B cell (primary cell): ENCODE results near the gene SLC25A39. TPM values are rescaled to one million over a fixed set of nuclear protein-coding genes. Genes with fewer than 3 reads are reported as not detected.

Source experiments
- ATAC-seq: fragments of 200-7000 bp; cut with Tn5 transposase; one replicate; pipeline ENCODE4 v1.10.0; 2021; ENCODE audit warnings: low read depth, mild to moderate bottlenecking, moderate number of reproducible peaks, moderate library complexity
- CTCF ChIA-PET: fragments of 350-600 bp; sonication (Branson Sonifier 250); formaldehyde crosslinking; loops from one replicate; lab custom pipeline; 2021; ENCODE audit warnings: antibody characterized with exemption, inconsistent platforms; lab: Charles Lee
- POLR2A ChIA-PET: fragments of 350-600 bp; sonication (Branson Sonifier 250); formaldehyde crosslinking; loops from one replicate; lab custom pipeline; 2021; ENCODE audit warnings: antibody characterized with exemption; lab: Charles Lee
- DNase-seq: peaks from one replicate; pipeline ENCODE4 v3.0.0; 2013
- H2AFZ ChIP-seq: 2 replicates; pipeline ENCODE4 v1.6.1; 2012; ENCODE audit warnings: mild to moderate bottlenecking, low read depth, low read length; ENCODE audit not compliant: insufficient read depth, poor library complexity, severe bottlenecking
- H3K27ac ChIP-seq, 2 donors: 1 replicate in 1 of 2; 2 replicates in 1 of 2; pipeline ENCODE4 v1.5.1; 2012 to 2013; ENCODE audit warnings: low read length in 2 of 2, mild to moderate bottlenecking in 2 of 2, moderate library complexity in 1 of 2
- H3K27me3 ChIP-seq, 4 experiments: fragments of 200-600 bp in 1 of 4; sonication (generic) in 1 of 4; replicated peaks in 1 of 4; 1 replicate in 2 of 4; 2 replicates in 2 of 4; pipeline versions ENCODE4 v1.6.1 to v1.7.0; 2013 to 2016; ENCODE audit warnings: low read length in 3 of 4, mild to moderate bottlenecking in 2 of 4, mixed read lengths in 1 of 4, moderate library complexity in 1 of 4; ENCODE audit not compliant: insufficient read depth in 4 of 4, control insufficient read depth in 3 of 4; ENCODE audit errors: control extremely low read depth in 1 of 4
- H3K36me3 ChIP-seq, 2 experiments: replicated peaks in 1 of 2; 1 replicate in 1 of 2; 2 replicates in 1 of 2; pipeline versions ENCODE4 v1.6.1 to v1.7.1; 2013; ENCODE audit warnings: low read length in 1 of 2; ENCODE audit not compliant: insufficient read depth in 2 of 2, control insufficient read depth in 1 of 2; ENCODE audit errors: control extremely low read depth in 1 of 2, extremely low read depth in 1 of 2
- H3K4me1 ChIP-seq, 2 donors: fragments of 200-600 bp in 1 of 2; sonication (generic) in 1 of 2; 1 replicate in 1 of 2; 2 replicates in 1 of 2; pipeline versions ENCODE4 v1.5.1 to v1.6.1; 2013 to 2017; ENCODE audit warnings: low read length in 2 of 2; ENCODE audit not compliant: control insufficient read depth in 2 of 2, insufficient read depth in 2 of 2
- H3K4me2 ChIP-seq: replicated peaks from 2 replicates; pipeline ENCODE3; 2012; ENCODE audit warnings: mild to moderate bottlenecking, low read depth, low read length; ENCODE audit not compliant: poor library complexity, severe bottlenecking
- H3K4me3 ChIP-seq, 5 experiments: fragments of 200-600 bp in 1 of 5; sonication (generic) in 1 of 5; 1 replicate in 3 of 5; 2 replicates in 2 of 5; pipeline versions ENCODE4 v1.5.1 to v1.7.0; 2011 to 2016; ENCODE audit warnings: low read length in 4 of 5, mild to moderate bottlenecking in 4 of 5, low read depth in 2 of 5, control low read depth in 1 of 5, moderate library complexity in 1 of 5; ENCODE audit not compliant: insufficient read depth in 1 of 5; ENCODE audit errors: control extremely low read depth in 1 of 5, extremely low read depth in 1 of 5
- H3K79me2 ChIP-seq: fragments of 200-600 bp; sonication (generic); one replicate; pipeline ENCODE4 v1.6.0; 2016; ENCODE audit warnings: low read length; ENCODE audit not compliant: control insufficient read depth, insufficient read depth
- H3K9ac ChIP-seq: fragments of 200-600 bp; sonication (generic); 2 replicates; pipeline ENCODE4 v1.6.1; 2017; ENCODE audit warnings: mild to moderate bottlenecking, low read length, moderate library complexity
- H3K9me3 ChIP-seq, 3 donors: one replicate each; pipeline versions ENCODE4 v1.6.1 to v1.7.1; 2013; ENCODE audit warnings: low read length in 2 of 3; ENCODE audit not compliant: control insufficient read depth in 2 of 3, insufficient read depth in 1 of 3; ENCODE audit errors: control extremely low read depth in 1 of 3
- H4K20me1 ChIP-seq: 2 replicates; pipeline ENCODE4 v1.6.0; 2012; ENCODE audit warnings: mild to moderate bottlenecking, low read length; ENCODE audit not compliant: insufficient read depth, control insufficient read depth, poor library complexity, severe bottlenecking
- H3K27ac Mint-ChIP-seq: one replicate; pipeline ENCODE4 v1.8.0; 2021; ENCODE audit warnings: mixed read lengths
- H3K27me3 Mint-ChIP-seq: one replicate; pipeline ENCODE4 v1.8.0; 2021; ENCODE audit warnings: mixed read lengths
- H3K4me1 Mint-ChIP-seq: one replicate; pipeline ENCODE4 v1.8.0; 2021; ENCODE audit warnings: mixed read lengths
- H3K4me3 Mint-ChIP-seq: one replicate; pipeline ENCODE4 v1.8.0; 2021; ENCODE audit warnings: mixed read lengths
- H3K9me3 Mint-ChIP-seq: one replicate; pipeline ENCODE4 v1.8.0; 2022; ENCODE audit warnings: mixed read lengths; ENCODE audit not compliant: insufficient read depth
- EZH2 ChIP-seq: IDR thresholded peaks from 2 replicates; pipeline ENCODE4 v1.6.1; 2012; ENCODE audit warnings: borderline replicate concordance, low read depth, mild to moderate bottlenecking, moderate library complexity, low read length; ENCODE audit not compliant: insufficient read depth, poor library complexity, severe bottlenecking
- WGBS: methylation state at CpG from one replicate; pipeline ENCODE4 v1.1.5; 2013; ENCODE audit warnings: missing lambda C conversion rate; ENCODE audit not compliant: insufficient coverage; 5-methylcytosine and 5-hydroxymethylcytosine counted together
- intact Hi-C: fragments of 100-400 bp; cut with micrococcal nuclease; formaldehyde crosslinking; loops from one replicate; pipeline ENCODE4 v1.10.0; 2022
- polyA plus RNA-seq: library from polyadenylated mRNA; depleted of rRNA; stranded (reverse); fragments of >200 nt; gene quantifications from 2 replicates; pipeline ENCODE4 v1.2.3, GENCODE V29; 2012
- total RNA-seq, 2 donors: library from RNA; stranded (reverse); fragments of 120-200 nt in 1 of 2; gene quantifications; 1 replicate in 1 of 2; 2 replicates in 1 of 2; pipeline versions ENCODE4 v1.2.3 to v1.2.4, GENCODE V29; 2013 to 2022
- TF ChIP-seq, protein P1 (sequence below): fragments of 200-600 bp; IDR thresholded peaks from one replicate; pipeline ENCODE4 v1.8.0; 2022; ENCODE audit warnings: antibody characterized with exemption, mild to moderate bottlenecking

Gene SLC25A39
- total and polyA plus RNA-seq, 2 donors (not counting 1 experiment from before 2014, with no cell fraction given) = 88.4 to 160 TPM

- DNase-seq = peak; percentile 29
- WGBS = 51% methylated on average over 6 of the region's 13 CpGs
- Histone ChIP-seq H3K4me2 (peak overlapping the region; percentile 79), H3K79me2 (peaks cover 7% of the 10 kb centered on the region), H3K27me3 (no peaks in the 10 kb centered on the region), H3K4me1 (peaks cover 40 to 57% of the 10 kb centered on the region in 2 donors), H3K9ac (peak overlapping the region; percentile 74), H3K27ac (peak overlapping the region; percentile 85 to 89), H3K4me3 (peak overlapping the region; percentile 61 to 94 (median 91)), H4K20me1 (peaks cover 21% of the 10 kb centered on the region), H3K36me3 (peaks cover 0 to 21% of the 10 kb centered on the region in 2 experiments), H3K9me3 (peaks cover 0 to 3% (median 0%) of the 10 kb centered on the region in 3 donors), H2AFZ (peak overlapping the region; percentile 64)
- POLR2A ChIA-PET = interaction anchor here (0.7 to 1.6 kb wide), 13 partner anchors 8 to 223 kb away, joined by 3 to 11 read pairs (median 4); partner anchors contain the start of genes HDAC5, SLC25A39, TMUB2 and UBTF
- intact Hi-C loops = no loop called here
- Mint-ChIP-seq H3K4me3 (peak overlapping the region; percentile 96), H3K9me3 (no peaks in the 10 kb centered on the region), H3K4me1 (peaks cover 49% of the 10 kb centered on the region), H3K27me3 (no peaks in the 10 kb centered on the region), H3K27ac (peak overlapping the region; percentile 94)
- no peak for ATAC-seq
- TF ChIP-seq, protein P1, sequence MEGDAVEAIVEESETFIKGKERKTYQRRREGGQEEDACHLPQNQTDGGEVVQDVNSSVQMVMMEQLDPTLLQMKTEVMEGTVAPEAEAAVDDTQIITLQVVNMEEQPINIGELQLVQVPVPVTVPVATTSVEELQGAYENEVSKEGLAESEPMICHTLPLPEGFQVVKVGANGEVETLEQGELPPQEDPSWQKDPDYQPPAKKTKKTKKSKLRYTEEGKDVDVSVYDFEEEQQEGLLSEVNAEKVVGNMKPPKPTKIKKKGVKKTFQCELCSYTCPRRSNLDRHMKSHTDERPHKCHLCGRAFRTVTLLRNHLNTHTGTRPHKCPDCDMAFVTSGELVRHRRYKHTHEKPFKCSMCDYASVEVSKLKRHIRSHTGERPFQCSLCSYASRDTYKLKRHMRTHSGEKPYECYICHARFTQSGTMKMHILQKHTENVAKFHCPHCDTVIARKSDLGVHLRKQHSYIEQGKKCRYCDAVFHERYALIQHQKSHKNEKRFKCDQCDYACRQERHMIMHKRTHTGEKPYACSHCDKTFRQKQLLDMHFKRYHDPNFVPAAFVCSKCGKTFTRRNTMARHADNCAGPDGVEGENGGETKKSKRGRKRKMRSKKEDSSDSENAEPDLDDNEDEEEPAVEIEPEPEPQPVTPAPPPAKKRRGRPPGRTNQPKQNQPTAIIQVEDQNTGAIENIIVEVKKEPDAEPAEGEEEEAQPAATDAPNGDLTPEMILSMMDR = peak; percentile 26
- no peak for TF ChIP-seq EZH2
- CTCF ChIA-PET = interaction anchor here (0.6 to 4.4 kb wide), 25 partner anchors 8 to 436 kb away, joined by 3 to 66 read pairs (median 7); partner anchors contain the start of genes FAM171A2, HDAC5, SLC25A39 and TMUB2
Measured at GRCh38 chr17:44346064-44346844, 21.6 kb upstream of the SLC25A39 start.
